NCI-H2196 (cell line): ENCODE measurements around the gene CHP2.
A peak's percentile ranks its signal among the peaks of the same experiment; 100 is the strongest.
"Not testable (repeated sequence)": the region's sequence is repeated elsewhere in the genome, so short reads cannot be mapped to it uniquely, and the experiment has no call there.

Experiments
- DNase-seq: peaks from one replicate; lab custom pipeline; 2025; ENCODE audit not compliant: unreplicated experiment; lab: John Stamatoyannopoulos, UW

CHP2 gene

GRCh38 chr16:23742766-23743165 lies 12.1 kb upstream of the CHP2 start:
- DNase-seq, result no peak

GRCh38 chr16:23745263-23745662 lies 9.6 kb upstream of the CHP2 start:
- DNase-seq, result no peak

- no peak for DNase-seq
Measured at GRCh38 chr16:23748630-23749029, 6.2 kb upstream of the CHP2 start.

- not testable (repeated sequence) for DNase-seq
Measured at GRCh38 chr16:23751053-23751452, 3.8 kb upstream of the CHP2 start.

GRCh38 chr16:23753908-23754593 lies 775 bp upstream of the CHP2 start:
- DNase-seq, result no peak

- no peak for DNase-seq
Measured at GRCh38 chr16:23755484-23755809, 621 bp downstream of the CHP2 start.

GRCh38 chr16:23757116-23757515 lies 2.3 kb downstream of the CHP2 start:
- DNase-seq, result no peak

GRCh38 chr16:23757937-23758619 lies 3.3 kb downstream of the CHP2 start:
- no peak for DNase-seq

- DNase-seq, result no peak
Measured at GRCh38 chr16:23765933-23766332, 11.1 kb downstream of the CHP2 start.

GRCh38 chr16:23768581-23768980 lies 13.8 kb downstream of the CHP2 start:
- no peak for DNase-seq

- no peak for DNase-seq
Measured at GRCh38 chr16:23771027-23771426, 16.2 kb downstream of the CHP2 start.

- no peak for DNase-seq
Measured at GRCh38 chr16:23771642-23772041, 16.8 kb downstream of the CHP2 start.

- no peak for DNase-seq
Measured at GRCh38 chr16:23773339-23773738, 18.5 kb downstream of the CHP2 start.

- DNase-seq, result no peak
Measured at GRCh38 chr16:23781176-23781575, 26.4 kb downstream of the CHP2 start.

GRCh38 chr16:23784811-23785447 lies 30.1 kb downstream of the CHP2 start:
- DNase-seq, result no peak

GRCh38 chr16:23785842-23786241 lies 31.0 kb downstream of the CHP2 start:
- DNase-seq, result no peak

- DNase-seq, result no peak
Measured at GRCh38 chr16:23786964-23787561, 32.2 kb downstream of the CHP2 start.

- no peak for DNase-seq
Measured at GRCh38 chr16:23788685-23789084, 33.9 kb downstream of the CHP2 start.

- DNase-seq, result no peak
Measured at GRCh38 chr16:23795378-23795777, 40.6 kb downstream of the CHP2 start.

GRCh38 chr16:23796941-23797340 lies 42.1 kb downstream of the CHP2 start:
- DNase-seq, result no peak

- DNase-seq, result peak; percentile 74
Measured at GRCh38 chr16:23801378-23801777, 46.6 kb downstream of the CHP2 start.

GRCh38 chr16:23802776-23803175 lies 48.0 kb downstream of the CHP2 start:
- DNase-seq, result no peak
